Measurements from ENCODE around the gene LRMDA.

Gene LRMDA

DNA sequence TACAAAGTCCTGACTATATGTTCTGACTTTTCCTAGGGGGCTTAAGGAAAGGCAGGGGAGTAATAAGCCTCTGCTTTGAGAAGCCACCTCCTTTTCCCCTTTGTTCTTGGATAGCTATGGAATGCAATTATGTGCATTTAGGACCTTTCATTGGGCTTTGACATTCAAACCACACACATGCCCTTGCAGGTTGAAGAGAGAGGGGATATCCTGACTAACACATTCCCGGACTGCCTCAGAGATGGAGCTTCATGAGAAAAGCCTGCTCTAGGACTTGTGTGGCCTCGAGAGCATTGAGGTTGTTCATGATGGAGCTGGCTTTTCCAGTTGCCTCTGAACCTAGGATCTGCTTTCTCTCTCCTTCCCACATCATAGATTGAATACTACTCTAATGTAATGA is 694.5 kb downstream of the LRMDA start:
- TF ChIP-seq, protein P1, sequence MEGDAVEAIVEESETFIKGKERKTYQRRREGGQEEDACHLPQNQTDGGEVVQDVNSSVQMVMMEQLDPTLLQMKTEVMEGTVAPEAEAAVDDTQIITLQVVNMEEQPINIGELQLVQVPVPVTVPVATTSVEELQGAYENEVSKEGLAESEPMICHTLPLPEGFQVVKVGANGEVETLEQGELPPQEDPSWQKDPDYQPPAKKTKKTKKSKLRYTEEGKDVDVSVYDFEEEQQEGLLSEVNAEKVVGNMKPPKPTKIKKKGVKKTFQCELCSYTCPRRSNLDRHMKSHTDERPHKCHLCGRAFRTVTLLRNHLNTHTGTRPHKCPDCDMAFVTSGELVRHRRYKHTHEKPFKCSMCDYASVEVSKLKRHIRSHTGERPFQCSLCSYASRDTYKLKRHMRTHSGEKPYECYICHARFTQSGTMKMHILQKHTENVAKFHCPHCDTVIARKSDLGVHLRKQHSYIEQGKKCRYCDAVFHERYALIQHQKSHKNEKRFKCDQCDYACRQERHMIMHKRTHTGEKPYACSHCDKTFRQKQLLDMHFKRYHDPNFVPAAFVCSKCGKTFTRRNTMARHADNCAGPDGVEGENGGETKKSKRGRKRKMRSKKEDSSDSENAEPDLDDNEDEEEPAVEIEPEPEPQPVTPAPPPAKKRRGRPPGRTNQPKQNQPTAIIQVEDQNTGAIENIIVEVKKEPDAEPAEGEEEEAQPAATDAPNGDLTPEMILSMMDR (IDR thresholded peaks at IDR 0.05), result no peak
- Histone ChIP-seq H3K4me3 (no peak overlapping the region), H3K27ac (no peak overlapping the region)
- no peak for DNase-seq (ENCODE audit: low spot score)

DNA sequence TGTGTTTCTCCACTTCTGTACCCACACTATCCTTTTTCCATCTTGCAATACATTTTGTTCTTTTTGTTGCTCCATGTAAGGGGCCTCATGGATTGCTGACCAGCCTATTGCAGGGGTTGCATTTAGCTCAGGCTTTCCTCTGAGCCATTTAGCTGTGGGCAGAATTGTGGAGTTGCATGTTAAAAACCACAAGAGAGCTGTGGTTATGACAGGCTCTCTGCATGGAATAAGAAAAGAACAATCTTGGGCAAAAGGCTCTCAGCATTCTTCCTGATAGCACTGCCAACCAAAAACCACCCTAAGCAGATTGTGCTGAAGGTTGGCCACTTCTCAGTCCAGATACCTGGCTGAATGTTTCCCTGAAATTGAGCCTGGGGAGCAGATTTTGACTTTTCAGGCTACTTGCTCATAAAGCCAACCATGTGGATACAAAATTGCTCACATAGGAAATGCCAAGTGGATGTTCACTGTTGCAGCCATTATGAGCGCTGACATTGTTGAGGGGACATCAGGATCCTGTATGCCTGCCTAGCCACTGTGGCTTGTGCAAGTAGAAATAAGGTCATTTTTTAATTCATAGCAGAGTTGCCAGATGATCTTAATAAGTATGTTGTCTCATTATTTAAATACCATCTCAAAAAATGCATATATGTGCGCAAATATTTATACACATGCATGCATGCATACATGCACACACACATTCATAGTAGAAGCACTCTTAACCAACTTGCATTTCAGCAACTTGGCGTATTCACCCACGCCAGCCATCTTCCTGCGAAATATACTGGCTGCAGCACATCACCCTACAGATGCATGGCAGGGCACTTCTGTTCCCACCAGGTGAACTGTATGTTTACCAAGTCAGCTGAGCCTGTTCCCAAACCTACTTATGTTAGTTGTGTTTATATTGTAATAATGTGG is 695.4 kb downstream of the LRMDA start:
- Histone ChIP-seq H3K27ac (no peak overlapping the region), H3K4me3 (no peak overlapping the region)
- TF ChIP-seq, protein P1 (IDR thresholded peaks at IDR 0.05), result no peak
- DNase-seq (ENCODE audit: low spot score), result no peak

DNA sequence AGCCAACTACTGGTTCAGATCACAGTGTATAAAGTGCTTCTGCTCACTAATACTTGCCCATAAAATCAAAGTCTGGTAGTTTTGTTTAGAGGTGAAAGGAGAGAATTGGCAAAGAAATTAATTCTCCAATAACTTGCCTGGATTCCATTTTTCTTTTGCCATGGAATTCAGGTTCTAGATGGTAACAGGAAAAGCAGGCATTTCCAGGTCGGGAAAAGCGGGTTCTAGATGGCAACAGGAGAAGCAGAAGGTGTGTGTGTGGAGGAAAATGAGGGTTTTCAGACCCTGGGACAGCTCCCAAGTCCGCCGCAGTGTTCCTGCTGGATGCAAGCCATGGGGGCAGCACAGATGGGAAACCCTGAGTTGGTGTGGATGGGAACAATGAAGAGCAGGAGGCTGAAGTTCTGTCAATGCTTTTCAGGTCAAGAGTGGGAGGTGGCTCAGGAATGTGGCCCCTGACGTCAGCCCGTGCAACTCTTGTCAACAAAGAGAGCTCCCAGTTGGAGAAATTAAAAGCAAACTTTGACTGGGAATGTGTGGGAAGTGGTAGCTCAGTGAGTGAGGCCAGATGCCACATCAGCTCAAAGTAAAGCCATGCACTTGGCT is 696.7 kb downstream of the LRMDA start:
- H3K27ac ChIP-seq, result no peak overlapping the region
- TF ChIP-seq, protein P1 (IDR thresholded peaks at IDR 0.05), result no peak
- no peak overlapping the region for H3K4me3 ChIP-seq
- no peak for DNase-seq (ENCODE audit: low spot score)

DNA sequence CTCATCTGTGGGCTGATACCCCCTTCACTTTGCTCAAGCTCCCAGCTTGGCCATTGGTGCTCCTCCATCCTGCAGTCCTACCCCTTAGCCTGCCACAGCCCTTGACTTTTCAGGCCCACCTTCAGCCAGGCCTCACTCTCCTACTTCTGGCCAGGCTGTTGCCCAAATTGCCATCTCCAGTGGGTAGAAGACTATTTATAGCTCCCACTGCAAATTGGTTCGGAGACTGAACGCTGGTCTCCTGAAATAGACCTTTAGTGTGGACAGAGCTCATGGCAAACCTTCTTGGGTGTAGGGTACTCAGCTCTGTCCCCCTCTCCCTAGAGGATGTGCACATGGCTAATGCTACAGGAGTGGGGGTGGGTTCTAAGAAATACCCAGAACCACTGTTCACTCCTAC is 697.8 kb downstream of the LRMDA start:
- Histone ChIP-seq H3K27ac (no peak overlapping the region), H3K4me3 (no peak overlapping the region)
- TF ChIP-seq, protein P1 (IDR thresholded peaks at IDR 0.05), result no peak
- DNase-seq (ENCODE audit: low spot score), result no peak

DNA sequence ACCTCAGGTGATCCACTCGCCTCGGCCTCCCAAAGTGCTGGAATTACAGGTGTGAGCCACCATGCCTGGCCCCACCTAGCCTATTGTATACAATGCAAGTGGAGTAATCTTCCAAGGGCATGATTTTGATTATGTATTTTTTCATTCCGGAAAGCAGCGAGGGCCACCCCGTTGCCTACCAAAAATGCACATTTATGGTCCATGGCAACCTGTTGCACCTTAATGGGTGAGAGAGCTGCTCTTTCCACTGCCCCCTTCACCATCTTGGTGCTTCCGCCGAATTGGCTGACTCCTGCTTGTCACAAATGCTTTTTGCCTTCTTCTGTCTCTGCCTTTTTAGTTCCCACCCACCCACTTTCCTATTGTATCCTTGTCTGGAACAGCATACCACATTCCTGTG is 699.5 kb downstream of the LRMDA start:
- H3K4me3 ChIP-seq, result no peak overlapping the region
- no peak overlapping the region for H3K27ac ChIP-seq
- no peak for DNase-seq (ENCODE audit: low spot score)
- TF ChIP-seq, protein P1 (IDR thresholded peaks at IDR 0.05), result no peak

DNA sequence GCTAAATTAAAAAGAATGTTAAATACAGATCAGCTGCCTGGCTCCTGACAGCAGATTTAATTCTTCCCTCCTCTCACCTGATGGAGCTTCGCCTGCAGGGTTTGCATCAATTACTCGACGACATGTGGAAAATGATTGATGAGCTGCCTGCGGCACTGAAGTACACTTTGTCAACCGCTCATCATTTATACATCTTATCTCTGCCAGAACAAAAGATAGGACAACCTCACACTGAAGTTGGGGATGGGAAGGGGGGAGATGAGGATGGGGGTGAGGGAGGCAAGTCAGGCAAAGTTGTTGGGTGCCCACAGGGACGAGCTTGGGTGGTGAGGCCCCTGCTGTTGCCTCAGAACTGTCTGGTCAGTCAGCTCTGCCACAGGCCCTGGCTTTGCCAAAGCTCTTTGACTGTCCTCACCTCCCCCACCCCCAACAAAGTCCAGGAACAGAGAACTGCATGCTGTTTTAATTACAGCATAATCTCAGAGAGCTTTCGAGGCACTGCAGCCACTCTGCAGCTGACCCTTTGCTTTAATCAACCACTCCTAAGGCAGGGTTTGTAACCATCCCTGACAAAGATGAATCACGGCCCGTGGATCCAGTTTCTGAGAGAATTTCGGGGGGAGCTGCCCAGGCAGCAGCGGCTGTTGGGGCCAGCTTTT is 702.3 kb downstream of the LRMDA start:
- no peak overlapping the region for H3K27ac ChIP-seq
- DNase-seq (ENCODE audit: low spot score), result no peak
- H3K4me3 ChIP-seq, result no peak overlapping the region
- TF ChIP-seq, protein P1 (IDR thresholded peaks at IDR 0.05), result no peak

All from coronary artery (tissue), 2 donors.